GDM1 (cell line): ENCODE results near the gene NEUROD1.

ENCODE experiments used
- DNase-seq: peaks from one replicate; lab custom pipeline; 2025; lab: John Stamatoyannopoulos, UW

NEUROD1 gene

DNA sequence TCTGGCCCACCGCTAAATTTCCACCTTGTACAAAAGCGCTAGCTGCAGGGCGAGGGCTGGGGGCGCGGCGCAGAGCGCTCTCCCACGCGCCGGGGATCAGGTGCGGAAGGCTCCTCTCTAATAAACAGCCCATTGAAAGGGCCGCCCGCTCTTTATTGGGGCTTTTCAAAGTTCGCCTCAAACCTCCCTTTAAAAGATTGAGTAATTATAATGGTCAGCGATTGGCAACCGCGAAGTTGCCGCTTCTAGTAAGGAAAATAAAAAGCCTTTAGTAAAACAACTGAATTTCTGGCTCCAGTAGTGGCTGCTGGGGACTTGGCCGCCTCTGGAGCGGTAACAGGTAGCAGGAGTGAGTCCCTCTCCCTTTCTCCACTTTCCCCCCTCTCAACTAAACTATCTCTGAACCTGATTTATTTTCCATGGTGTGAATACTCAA is 755 bp downstream of the NEUROD1 start:
- no peak for DNase-seq

DNA sequence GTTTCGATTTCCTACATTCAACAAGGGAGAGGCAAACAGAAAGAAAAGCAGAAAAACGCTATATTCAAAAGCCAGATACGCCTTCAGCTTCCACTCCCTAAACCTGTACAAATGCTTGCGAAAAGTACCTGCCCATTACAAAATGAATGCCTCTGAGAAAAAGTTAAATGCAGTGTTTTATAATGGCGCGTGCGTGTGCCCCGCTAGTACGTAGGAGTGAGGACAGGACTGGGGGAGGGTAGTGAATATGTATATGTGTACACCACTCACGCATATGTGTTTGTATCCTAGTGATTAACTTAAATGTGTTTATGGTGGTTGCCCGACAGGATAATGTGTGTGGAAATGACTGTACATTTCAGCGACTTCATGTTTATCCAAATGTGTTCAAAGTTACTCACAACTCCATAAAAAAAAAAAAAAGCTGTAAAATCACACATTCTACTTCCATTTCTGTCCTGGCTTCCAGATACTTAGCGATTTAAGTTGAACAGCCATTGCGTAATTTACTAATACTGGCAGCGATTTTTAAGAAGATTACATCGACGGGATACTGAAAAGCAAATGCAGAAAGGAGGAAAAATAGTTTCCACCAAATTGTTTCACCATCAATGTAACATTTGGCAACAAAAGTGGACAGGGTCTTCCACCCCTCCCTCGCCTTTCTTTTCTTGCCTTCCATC is 1.3 kb downstream of the NEUROD1 start:
- no peak for DNase-seq

DNA sequence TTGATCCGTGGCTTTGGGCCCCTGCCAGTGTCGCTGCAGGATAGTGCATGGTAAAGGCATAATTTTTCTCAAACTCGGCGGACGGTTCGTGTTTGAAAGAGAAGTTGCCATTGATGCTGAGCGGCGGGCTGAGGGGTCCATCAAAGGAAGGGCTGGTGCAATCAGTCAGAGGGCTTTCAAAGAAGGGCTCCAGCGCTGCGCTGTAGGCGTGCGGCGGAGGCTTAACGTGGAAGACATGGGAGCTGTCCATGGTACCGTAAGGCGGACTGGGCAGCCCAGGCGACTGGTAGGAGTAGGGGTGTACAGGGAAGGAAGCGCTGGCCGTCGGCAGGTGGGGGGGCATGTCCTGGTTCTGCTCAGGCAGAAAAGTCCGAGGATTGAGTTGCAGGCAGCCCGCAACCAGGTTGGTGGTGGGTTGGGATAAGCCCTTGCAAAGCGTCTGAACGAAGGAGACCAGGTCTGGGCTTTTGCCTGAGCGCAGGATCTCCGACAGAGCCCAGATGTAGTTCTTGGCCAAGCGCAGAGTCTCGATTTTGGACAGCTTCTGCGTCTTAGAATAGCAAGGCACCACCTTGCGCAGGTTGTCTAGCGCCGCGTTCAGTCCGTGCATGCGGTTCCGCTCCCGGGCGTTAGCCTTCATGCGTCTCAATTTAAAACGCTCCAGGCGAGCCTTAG is 2.3 kb downstream of the NEUROD1 start:
- peak; percentile 29 for DNase-seq

DNA sequence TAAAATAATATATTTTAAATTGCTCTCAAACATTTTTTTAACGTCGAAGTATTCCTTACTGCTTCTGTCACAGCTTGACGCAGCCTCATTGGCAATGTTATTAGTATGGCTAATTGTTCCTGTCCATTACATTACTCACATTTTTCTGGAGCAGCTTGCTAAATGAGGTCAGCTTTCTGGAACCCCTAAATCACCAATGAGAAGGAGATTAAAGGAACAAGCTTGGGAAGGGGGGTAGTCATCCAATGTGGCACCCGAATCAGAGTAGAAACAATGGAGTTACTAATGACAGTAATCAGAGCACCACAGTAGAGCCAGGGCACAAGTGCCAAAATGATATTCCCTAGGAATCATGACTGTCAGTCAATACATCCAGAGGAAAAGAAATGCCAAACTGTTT is 5.1 kb downstream of the NEUROD1 start:
- DNase-seq = no peak

DNA sequence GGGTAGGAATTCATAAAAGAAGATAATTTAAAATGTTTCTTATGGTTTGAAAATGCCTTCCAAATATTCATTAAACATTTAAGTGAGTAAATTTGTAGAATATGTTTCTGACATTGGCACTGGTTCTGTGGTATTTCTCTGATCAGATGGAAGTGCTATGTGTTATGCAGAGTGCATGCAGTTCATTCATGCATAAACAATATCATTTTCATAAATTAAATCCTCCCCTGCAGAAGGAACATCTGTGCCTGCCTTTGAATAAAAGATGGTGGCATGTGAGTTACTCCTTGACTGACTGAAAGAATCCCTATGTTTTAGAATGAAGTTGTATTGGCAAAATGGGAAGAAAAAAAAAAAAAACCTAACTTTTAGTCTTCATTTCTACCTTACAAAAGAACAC is 5.9 kb downstream of the NEUROD1 start:
- DNase-seq = no peak

DNA sequence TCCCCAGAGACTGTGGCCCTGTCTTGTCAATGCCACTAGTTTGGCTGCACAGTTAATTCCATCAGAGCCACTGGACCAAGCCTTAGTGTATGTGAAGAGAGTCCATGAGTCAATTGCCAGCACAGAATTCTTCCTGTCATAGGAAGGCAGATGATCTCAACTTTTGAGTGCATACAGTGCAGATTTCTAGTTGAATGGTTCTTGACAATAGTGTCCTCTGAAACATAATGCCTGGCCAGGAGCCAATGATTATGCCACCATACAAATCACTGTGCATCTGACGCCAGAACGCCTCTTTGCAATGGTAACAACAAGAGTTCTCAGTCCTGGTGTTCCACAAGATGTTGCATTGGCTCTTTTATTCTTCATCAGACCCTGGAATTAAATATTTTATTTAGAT is 7.1 kb downstream of the NEUROD1 start:
- no peak for DNase-seq

DNA sequence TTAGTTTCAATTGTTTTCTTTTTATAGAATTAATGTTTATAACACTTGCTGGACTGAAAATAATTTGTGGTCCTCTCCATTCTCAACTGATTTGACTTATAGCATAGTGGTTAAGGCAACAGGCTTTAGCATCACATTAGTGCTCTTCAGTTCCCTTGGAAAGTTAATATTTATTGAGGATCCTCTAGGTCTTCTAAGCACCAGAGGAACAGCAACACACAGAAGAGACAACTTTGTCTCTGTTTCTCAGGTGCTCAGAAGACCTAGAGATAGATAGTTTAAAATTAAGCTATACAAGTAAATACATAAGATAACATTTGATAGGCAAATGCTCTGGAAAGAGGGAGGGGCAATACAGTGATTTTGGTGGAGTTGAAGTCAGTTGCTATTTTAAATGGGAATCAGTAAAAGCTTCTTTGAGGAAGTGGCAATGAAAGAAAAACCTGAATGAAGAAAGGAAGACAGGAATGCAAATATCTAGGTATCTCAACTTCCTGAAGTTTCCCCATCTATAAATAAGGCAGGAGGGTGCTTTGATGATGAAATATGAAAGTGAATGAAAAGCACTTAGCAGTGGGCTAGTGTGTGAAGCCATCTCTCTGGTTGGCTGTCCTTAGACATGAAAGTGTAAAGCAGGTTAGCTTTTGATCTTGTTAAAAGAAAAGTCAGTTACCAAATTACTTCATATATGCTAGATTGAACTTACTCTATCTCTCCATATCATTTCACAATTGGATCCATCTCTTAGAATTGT is 7.9 kb downstream of the NEUROD1 start:
- no peak for DNase-seq

DNA sequence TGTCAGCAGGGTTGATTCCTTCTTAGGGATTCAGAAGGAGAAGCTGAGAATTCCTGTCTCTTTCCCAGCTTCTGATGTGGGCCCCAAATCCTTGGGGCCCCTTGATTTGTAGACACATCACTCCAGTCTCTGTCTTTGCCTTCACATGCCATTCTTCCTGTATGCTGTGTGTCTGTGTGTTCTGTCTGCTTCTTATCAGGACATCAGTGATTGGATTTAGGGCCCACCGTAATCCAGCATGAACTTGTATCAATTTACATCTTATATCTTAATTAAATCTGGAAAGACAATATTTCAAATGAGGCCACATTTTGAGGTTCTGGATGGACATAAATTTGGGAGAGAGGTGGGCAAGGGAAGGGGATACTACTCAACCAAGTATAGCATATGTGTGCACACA is 9.7 kb downstream of the NEUROD1 start:
- no peak for DNase-seq

DNA sequence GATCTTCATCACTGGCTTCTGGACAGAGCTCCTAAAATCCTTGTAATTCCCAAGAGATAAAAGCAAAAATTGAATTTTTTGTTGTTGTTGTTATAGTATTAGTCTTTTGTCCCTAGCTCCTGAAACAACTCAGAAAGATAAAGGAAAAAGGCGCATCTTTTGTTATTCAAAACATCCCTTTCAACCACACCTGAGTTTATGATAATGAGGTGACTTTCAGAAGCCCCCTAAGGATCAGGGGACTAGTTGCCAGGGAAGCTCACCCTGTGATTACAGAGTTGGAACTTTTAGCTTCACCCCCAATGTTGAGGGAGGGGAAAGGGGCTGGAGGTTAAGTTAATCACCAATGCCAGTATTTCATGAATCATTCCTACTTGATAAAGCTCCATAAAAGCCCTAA is 13.1 kb downstream of the NEUROD1 start:
- DNase-seq = no peak

DNA sequence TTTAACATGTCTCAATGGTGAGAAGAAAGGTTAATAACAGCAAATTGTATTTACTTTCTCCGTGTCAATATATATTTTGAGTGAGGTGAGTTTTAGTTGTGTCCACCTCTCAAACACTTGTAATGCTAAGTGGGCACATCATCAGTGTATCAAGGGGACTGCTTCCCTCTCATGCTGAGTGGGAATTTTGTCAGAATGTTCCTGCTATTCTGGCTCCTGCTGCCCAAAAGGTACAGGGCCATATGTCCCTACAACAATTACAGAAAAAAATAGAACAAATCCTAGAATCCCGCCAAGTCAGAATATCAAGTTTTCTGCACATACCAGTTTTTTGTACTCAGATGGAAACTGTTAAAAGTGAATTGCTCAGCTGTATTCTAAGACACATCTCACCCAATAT is 18.0 kb downstream of the NEUROD1 start:
- no peak for DNase-seq

DNA sequence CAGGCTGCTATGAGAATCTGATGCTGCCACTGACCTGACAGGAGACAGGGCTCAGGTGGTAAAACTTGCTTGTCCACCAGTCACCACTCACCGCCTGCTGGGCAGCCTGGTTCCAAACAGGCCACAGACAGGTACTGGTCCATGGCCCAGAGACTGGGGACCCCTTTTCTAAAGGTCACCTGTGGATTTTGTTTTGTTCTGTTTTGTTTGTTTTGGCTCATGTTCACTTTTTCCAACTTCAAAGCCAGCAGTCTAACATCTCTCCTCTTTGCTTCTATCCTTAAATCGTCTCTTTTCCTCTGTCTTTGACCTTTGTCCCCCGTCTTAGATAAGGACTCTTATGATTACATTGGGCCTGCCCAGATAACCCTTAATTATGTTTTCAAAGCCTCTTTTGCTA is 20.1 kb downstream of the NEUROD1 start:
- no peak for DNase-seq

DNA sequence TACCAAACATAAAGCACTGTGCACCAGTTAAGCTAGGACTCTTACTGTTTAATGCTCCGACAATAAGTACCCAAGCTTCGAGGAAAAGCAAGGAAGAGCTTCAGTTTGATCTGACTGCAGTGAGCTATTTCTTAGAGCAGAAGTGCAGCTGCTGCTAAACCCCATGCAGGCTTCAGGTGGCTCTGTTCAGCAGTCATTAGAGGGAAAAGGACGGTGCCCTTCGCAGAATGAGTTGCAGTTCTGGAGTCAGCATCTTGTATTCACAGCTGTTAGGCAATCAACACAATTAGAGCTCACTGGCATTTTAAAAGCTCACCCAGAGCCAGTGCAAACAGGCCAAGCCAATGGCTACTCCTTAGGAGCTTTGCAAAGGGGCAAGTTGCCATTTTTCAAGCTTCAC is 21.9 kb downstream of the NEUROD1 start:
- DNase-seq = no peak

DNA sequence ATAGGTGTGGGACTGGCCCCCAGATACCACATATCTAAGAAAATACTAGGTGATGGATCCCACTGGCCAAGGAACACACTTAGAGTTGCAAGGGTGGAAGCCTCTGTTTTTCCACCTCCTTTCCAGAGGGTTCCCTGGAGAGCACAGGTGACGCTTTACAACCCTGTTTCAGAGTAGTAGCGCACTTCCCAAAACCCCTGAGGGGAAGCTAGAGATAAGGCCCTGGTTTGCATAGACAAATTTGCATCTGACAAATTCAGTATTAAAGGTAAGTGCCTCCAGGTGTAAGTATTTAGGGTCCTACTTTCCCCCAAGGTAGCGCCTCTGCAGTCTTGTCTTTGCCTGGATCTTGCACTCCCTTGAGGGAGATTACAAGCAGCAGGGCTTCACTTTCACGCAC is 22.9 kb downstream of the NEUROD1 start:
- no peak for DNase-seq

DNA sequence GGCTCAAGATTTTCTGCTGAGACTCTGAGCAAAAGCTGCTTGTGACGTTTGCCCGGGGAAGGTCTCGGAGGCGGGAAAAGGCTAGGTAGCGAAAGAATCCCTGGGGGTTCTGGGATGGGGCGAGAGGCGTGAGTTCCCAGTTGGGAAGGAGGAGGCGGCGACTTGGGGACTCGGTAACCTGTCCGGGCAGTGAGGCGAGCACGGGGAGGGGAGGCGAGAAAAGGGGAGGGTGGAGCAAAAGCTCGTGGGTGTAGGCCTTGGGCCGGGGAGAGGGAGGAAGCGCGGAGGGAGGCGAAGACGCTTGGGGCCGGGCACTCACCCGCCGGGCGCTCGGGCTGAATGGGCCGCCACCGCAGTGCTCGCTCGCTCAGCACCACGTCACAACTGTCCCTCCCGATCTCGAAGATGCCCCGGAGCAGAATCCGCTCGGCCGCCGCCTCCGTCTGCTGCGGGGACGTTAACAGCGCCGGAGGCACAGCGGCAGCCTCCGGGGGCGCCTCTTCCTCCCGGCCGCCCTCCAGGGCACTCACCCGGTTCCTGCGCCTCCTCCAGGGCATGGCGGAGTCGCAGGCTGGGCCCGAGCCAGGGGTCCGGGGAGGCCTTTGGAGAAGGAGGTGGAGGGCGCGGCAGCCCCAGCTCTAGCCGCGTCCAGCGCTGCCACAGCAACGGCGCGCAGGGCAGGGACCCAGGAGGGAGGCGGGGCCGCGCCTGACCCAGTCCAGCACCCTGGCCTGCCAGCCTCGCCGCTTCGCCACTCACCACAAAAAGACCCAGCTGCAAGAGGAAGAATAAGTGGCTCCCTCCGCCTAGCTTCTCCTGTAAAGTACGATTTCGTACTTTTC is 23.6 kb downstream of the NEUROD1 start, which contains the start of gene CERKL:
TSS of gene CERKL (minus strand) at position 656 of the 842 bp plus-strand sequence. CDS start at position 557, 99 bp downstream.
- no peak for DNase-seq

DNA sequence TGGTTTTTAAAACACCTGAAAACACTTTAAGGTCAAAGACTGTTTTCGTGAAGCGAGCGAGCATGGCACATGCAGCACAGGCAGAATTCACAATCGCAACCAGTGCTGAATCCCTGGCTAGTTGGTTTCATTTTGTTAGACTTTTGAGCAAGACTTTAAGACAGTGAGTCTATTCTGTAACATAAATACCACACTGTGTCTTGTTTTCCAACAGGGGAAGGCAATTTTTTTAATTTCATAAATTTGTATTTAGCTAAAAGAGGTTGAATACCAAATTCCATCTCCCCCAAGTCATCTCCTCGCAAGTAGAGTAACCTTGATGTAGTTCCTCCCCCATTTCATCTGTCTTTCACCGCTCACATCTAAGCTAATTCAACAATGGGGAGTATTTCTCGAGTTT is 24.8 kb downstream of the NEUROD1 start:
- DNase-seq = no peak

DNA sequence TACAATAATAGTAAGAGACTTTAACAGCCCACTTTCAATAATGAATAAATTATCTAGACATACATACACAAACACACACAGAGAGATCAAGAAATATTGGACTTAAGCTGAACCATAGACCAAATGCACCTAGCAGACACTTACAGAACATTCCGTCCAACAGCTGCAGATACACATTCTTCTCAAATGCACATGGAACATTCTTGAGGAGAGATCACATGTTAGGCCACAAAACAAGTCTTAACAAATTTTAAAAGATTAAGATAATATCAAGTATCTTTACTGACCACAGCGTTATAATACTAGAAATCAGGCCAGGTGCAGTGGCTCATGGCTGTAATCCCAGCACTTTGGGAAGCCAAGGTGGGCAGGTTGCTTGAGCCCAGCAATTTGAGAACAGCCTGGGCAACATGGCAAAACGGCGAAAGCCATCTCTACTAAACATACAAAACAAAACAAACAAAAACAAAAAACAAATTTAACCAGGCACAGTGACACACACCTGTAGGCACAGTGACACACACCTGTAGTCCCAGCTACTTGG is 30.8 kb downstream of the NEUROD1 start:
- DNase-seq = no peak

DNA sequence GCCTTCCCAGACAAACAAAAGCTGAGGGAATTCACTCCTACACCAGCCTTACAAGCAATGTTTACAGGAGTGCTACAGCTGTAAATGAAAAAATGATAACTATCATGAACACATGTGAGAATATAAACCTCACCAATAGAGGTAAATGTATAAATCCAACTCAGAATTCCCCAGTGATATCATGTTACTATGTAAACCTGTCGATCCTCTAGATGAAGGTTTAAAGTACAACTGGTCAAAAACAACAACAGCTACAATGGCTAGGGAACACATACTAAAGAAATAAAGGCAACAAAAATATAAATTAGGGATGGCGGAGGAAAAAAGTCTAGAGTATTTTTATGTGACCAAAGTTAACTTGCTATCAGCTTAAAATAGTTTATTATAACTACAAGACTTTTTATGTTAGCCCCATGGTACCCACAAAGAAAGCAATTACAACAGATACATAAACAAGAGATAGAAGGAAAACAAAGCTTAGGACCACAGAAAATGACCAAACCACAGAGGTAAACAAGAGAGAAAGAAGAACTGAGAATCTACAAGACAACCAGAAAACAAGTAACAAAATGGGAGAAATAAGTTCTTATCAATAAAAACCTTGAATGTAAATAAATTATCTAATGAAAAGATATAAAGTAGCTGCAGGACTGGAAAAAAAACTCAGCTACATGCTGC is 31.7 kb downstream of the NEUROD1 start:
- no peak for DNase-seq

DNA sequence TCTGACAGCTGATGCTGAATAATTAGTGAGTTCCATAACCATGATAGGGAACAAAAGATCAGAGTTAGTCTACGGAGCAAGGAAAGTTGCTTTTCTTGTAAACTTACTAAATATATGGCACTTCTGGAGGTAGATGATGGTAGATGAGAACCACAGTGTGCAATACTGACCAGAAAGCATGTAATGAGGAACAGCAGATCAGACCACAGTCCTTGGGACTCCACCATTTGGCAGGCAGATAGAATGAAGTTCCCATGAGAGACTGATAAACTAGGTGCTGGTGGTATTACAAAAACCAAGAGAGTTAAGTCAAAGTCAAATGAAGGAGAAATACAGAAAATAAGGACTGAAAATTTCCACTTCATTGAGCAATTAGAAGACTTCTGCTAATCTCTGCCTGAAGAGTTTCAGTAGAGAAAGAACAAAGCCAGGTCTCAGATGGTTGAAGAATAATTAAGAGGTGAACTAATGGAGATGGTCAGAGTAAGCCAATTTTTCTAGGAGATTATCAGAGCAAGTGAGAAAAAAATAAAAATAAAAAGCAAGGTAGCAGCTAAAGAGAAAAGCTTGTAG is 33.8 kb downstream of the NEUROD1 start:
- no peak for DNase-seq

DNA sequence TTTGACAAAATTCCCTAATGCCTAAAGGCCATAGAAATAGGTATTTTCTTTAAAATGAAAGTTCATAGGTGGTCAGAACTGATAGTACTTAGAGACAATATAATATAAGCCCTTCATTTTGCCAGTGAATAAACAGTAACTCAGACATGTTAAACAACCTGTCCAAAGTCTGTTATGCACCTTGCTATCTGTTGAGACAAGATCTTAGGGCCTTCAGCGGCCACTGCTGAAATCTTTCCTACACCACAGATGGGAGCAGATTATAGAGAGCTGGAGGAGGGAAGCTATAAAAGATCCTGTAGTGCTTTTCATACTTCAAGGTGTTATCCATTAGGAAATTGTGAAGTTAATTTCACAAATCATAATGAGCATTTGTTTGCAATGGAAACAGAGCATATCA is 37.2 kb downstream of the NEUROD1 start:
- no peak for DNase-seq

DNA sequence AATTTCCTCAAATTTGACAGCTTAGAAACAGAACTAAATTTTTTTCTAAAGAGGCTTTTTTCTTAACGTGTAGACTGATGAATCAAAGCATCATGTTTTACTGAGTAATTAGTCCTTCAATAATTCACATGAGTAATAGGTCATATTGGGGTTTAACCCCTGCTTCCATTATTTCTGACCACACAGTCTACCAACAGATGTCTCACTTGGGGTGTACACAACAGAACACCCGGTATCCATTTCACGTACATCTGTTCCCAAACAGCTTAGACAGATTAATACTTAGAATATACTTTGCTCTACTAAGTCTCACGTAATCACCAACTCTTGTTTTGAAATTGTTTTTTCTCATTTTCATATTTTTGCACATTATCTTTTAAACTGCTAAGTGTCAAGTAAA is 38.2 kb downstream of the NEUROD1 start:
- DNase-seq = no peak

DNA sequence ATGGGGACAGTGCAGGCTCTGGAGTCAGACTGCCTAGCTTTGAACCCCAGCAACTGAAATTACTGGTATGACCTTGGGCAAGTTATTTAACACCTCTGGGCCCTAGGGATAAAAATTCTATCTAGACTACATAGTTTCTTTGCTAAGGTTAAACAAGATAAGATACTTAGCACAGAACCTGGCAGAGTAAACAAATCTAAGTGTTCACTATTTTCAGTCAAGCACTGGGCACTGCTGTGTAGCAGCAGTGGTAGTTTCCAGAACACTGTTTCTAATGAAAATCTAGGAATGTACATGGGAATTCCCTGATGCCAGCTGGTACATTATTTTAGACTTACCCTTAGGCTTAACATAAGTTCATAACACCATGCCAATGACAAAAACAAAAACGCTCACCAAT is 40.6 kb downstream of the NEUROD1 start:
- DNase-seq = no peak
